OCI-M2 (cell line): ENCODE results near the gene TMEM151A.

ENCODE experiments used
- DNase-seq: peaks from one replicate; lab custom pipeline; 2025; ENCODE audit not compliant: unreplicated experiment; lab: John Stamatoyannopoulos, UW

TMEM151A gene

GRCh38 chr11:66335531-66336233, 44.0 kb downstream of the TMEM151A start:
- no peak for DNase-seq

- no peak for DNase-seq
Measured at GRCh38 chr11:66336234-66337102, 44.8 kb downstream of the TMEM151A start, which contains the start of gene RIN1. Gene RIN1 (minus strand): TSS chr11:66336434. CDS start chr11:66336402, 32 bp downstream.

- DNase-seq, result no peak
Measured at GRCh38 chr11:66337103-66337899, 45.6 kb downstream of the TMEM151A start.

GRCh38 chr11:66338276-66339161, 46.8 kb downstream of the TMEM151A start:
- DNase-seq, result no peak

GRCh38 chr11:66339162-66339675, 47.5 kb downstream of the TMEM151A start:
- no peak for DNase-seq

GRCh38 chr11:66339686-66340483, 48.2 kb downstream of the TMEM151A start:
- DNase-seq, result no peak

- no peak for DNase-seq
Measured at GRCh38 chr11:66340596-66341501, 49.2 kb downstream of the TMEM151A start.

GRCh38 chr11:66341502-66342126, 49.9 kb downstream of the TMEM151A start:
- no peak for DNase-seq

- DNase-seq, result no peak
Measured at GRCh38 chr11:66343176-66343575, 51.5 kb downstream of the TMEM151A start.

GRCh38 chr11:66344550-66345315, 53.0 kb downstream of the TMEM151A start, which contains the start of gene BRMS1:
Gene BRMS1 (minus strand): TSS chr11:66345104. CDS start chr11:66342234, 2,870 bp downstream.
- DNase-seq, result peak; percentile 64

- DNase-seq, result no peak
Measured at GRCh38 chr11:66345316-66345649, 53.6 kb downstream of the TMEM151A start.
